ENCODE results near the gene CLDN14.

The CLDN14 gene

GRCh38 chr21:36466061-36466511, 13.8 kb downstream of the CLDN14 start:
- DNase-seq, result no peak

- DNase-seq, result no peak
Observed at GRCh38 chr21:36465478-36465877, 14.4 kb downstream of the CLDN14 start.

- no peak for DNase-seq
Observed at GRCh38 chr21:36464590-36464989, 15.3 kb downstream of the CLDN14 start.

- DNase-seq, result no peak
Observed at GRCh38 chr21:36463991-36464390, 15.9 kb downstream of the CLDN14 start.

- no peak for DNase-seq
Observed at GRCh38 chr21:36463204-36463603, 16.7 kb downstream of the CLDN14 start.

GRCh38 chr21:36461918-36462486, 17.9 kb downstream of the CLDN14 start:
- no peak for DNase-seq

GRCh38 chr21:36461277-36461917, 18.5 kb downstream of the CLDN14 start:
- DNase-seq, result no peak

- no peak for DNase-seq
Observed at GRCh38 chr21:36460866-36461265, 19.1 kb downstream of the CLDN14 start.

- no peak for DNase-seq
Observed at GRCh38 chr21:36459098-36459497, 20.8 kb downstream of the CLDN14 start.

GRCh38 chr21:36456729-36457414, 23.1 kb downstream of the CLDN14 start:
- DNase-seq, result no peak

GRCh38 chr21:36454706-36455105, 25.2 kb downstream of the CLDN14 start:
- no peak for DNase-seq

GRCh38 chr21:36454093-36454531, 25.8 kb downstream of the CLDN14 start:
- DNase-seq, result no peak

- no peak for DNase-seq
Observed at GRCh38 chr21:36452281-36452825, 27.6 kb downstream of the CLDN14 start.

- DNase-seq, result no peak
Observed at GRCh38 chr21:36451506-36451905, 28.4 kb downstream of the CLDN14 start.

GRCh38 chr21:36450511-36450910, 29.4 kb downstream of the CLDN14 start:
- no peak for DNase-seq

- no peak for DNase-seq
Observed at GRCh38 chr21:36446301-36446700, 33.6 kb downstream of the CLDN14 start.

- DNase-seq, result no peak
Observed at GRCh38 chr21:36441715-36442114, 38.2 kb downstream of the CLDN14 start.

GRCh38 chr21:36437745-36438128, 42.2 kb downstream of the CLDN14 start:
- DNase-seq, result no peak

- no peak for DNase-seq
Observed at GRCh38 chr21:36436829-36437744, 42.8 kb downstream of the CLDN14 start.

- no peak for DNase-seq
Observed at GRCh38 chr21:36434144-36434543, 45.8 kb downstream of the CLDN14 start.

GRCh38 chr21:36433059-36433709, 46.7 kb downstream of the CLDN14 start:
- DNase-seq, result no peak

GRCh38 chr21:36431252-36431651, 48.7 kb downstream of the CLDN14 start:
- no peak for DNase-seq

Data from stimulated activated naive CD4-positive, alpha-beta T cell (primary cell).